Measurements from ENCODE around the gene TMEM220. TPM values are rescaled to one million over a fixed set of nuclear protein-coding genes. Genes with fewer than 3 reads are reported as not detected.

The TMEM220 gene
- total and polyA plus RNA-seq, 9 of the 15 experiments (the other 6 are each of a cell fraction or from before 2014, with no cell fraction given), result not detected

GRCh38 chr17:10716218-10716617, 13.6 kb downstream of the TMEM220 start:
- Histone ChIP-seq H3K4me2 (ENCODE audit: insufficient read depth, low read length) (peak overlapping the region; percentile 16; the same call in 1 of the 2 replicates), H3K4me1 (replicated peaks in 1 of 2; ENCODE audit: control insufficient read depth in 2 of 2, insufficient read depth in 2 of 2, low read length in 2 of 2) (no peaks in the 10 kb centered on the region), H3K36me3 (ENCODE audit: control insufficient read depth, insufficient read depth, low read length) (peaks cover 13% of the 10 kb centered on the region; the same call in 1 of the 3 replicates), H3K27me3 (ENCODE audit: control insufficient read depth in 2 of 2, insufficient read depth in 2 of 2, low read length in 2 of 2) (no peaks in the 10 kb centered on the region), H3K4me3 (no peak overlapping the region), H3K27ac (ENCODE audit: extremely low read depth, low read depth, low read length) (no peak overlapping the region), H3K9ac (ENCODE audit: insufficient read depth in 1 of 2, low read depth in 2 of 2, low read length in 2 of 2) (no peak overlapping the region), H4K20me1 (replicated peaks; ENCODE audit: control insufficient read depth, insufficient read depth, low read length) (no peaks in the 10 kb centered on the region), H3K9me1 (ENCODE audit: control insufficient read depth, insufficient read depth, low read length) (no peaks in the 10 kb centered on the region), H3K79me2 (ENCODE audit: control insufficient read depth, insufficient read depth, low read length) (no peaks in the 10 kb centered on the region), H2AFZ (ENCODE audit: low read depth, low read length) (no peak overlapping the region), H3K9me3 (replicated peaks; ENCODE audit: control insufficient read depth, insufficient read depth, low read depth, low read length) (no peaks in the 10 kb centered on the region)
- FAIRE-seq (no peak), ATAC-seq (peak; percentile 43; the same call in 2 of the 3 replicates), DNase-seq (ENCODE audit: extremely low read depth in 1 of 4, low spot score in 3 of 4) (peak in 1 of 4 experiments; percentile 21)
- in situ Hi-C loops (cut with MboI) (no loop called here), intact Hi-C loops (cut with micrococcal nuclease) (no loop called here)
- ChIA-PET POLR2A (no interaction called here), CTCF (ENCODE audit: low intra/inter-chr PET ratio) (no interaction called here)
- WGBS (ENCODE audit: insufficient coverage, low coverage, missing lambda C conversion rate), result 4% methylated on average over 7 of the region's 10 CpGs
- no TSS peak for BruUV-seq (replicated peaks)
- TF ChIP-seq GTF2E2 (tag; IDR thresholded peaks at IDR 0.05), result no peak
- peak; percentile 36; the same call in 1 of the 2 replicates for TF ChIP-seq ZNF175 (CRISPR knock-in tag; IDR thresholded peaks at IDR 0.05; ENCODE audit: low read depth)
- TF ChIP-seq C11orf30 (IDR thresholded peaks at IDR 0.05; ENCODE audit: low read depth), result peak; percentile 37; the same call in 1 of the 2 replicates
- TF ChIP-seq ETV1 (tag; conservative IDR thresholded peaks at IDR 0.05; ENCODE audit: low read depth), result peak; percentile 44; the same call in 1 of the 2 replicates
- TF ChIP-seq ATF7 (IDR thresholded peaks at IDR 0.05), result peak; percentile 78
- no peak for TF ChIP-seq MEF2A (IDR thresholded peaks at IDR 0.05; ENCODE audit: control insufficient read depth, low read depth, low read length)
- TF ChIP-seq TCF3 (CRISPR knock-in tag; IDR thresholded peaks at IDR 0.05), result no peak
- TF ChIP-seq BACH1 (tag; IDR thresholded peaks at IDR 0.05), result no peak
- no peak for TF ChIP-seq SMAD3 (CRISPR knock-in tag; conservative IDR thresholded peaks at IDR 0.05)
- peak; percentile 64 for TF ChIP-seq ATF3 (IDR thresholded peaks at IDR 0.05)
- no peak for TF ChIP-seq ATF3 (CRISPR knock-in tag; conservative IDR thresholded peaks at IDR 0.05)
- TF ChIP-seq JUND (IDR thresholded peaks at IDR 0.05; ENCODE audit: borderline replicate concordance, low read depth, low read length), result peak; percentile 30; the same call in 1 of the 2 replicates
- peak; percentile 52; the same call in 1 of the 3 replicates for TF ChIP-seq JUND (tag; IDR thresholded peaks at IDR 0.05; ENCODE audit: borderline replicate concordance, low read depth, low read length)
- peak; percentile 33; the same call in 1 of the 2 replicates for TF ChIP-seq CXXC5 (CRISPR knock-in tag; IDR thresholded peaks at IDR 0.05)
- TF ChIP-seq ZNF316 (IDR thresholded peaks at IDR 0.05), result peak; percentile 67
- no peak for TF ChIP-seq BRF2 (IDR thresholded peaks at IDR 0.05; ENCODE audit: borderline replicate concordance, insufficient read depth, insufficient read length)
- TF ChIP-seq YY1 (IDR thresholded peaks at IDR 0.05; ENCODE audit: borderline replicate concordance in 1 of 3, control insufficient read depth in 1 of 3, extremely low read depth in 1 of 3, insufficient read depth in 3 of 3, insufficient read length in 1 of 3, insufficient replicate concordance in 2 of 3, low read depth in 1 of 3, low read length in 2 of 3), result no peak
- no peak for TF ChIP-seq ZNF140 (CRISPR knock-in tag; IDR thresholded peaks at IDR 0.05)

All from K562 (cell line).